ENCODE measurements around the gene PRDM2. TPM values are rescaled to one million over a fixed set of nuclear protein-coding genes. Genes with fewer than 3 reads are reported as not detected.

PRDM2 gene
- total RNA-seq, 1 donor from 2014 or later, result 44.3 TPM

GRCh38 chr1:13820055-13820454 is 120.1 kb downstream of the PRDM2 start:
- peaks cover 4% of the 10 kb centered on the region for H3K36me3 Mint-ChIP-seq (ENCODE audit: insufficient read depth)
- H3K27me3 Mint-ChIP-seq, result no peaks in the 10 kb centered on the region
- no peaks in the 10 kb centered on the region for H3K4me1 Mint-ChIP-seq (ENCODE audit: low read depth)
- H3K4me3 Mint-ChIP-seq (ENCODE audit: low read depth), result no peak overlapping the region
- no peak overlapping the region for H3K27ac Mint-ChIP-seq
- DNase-seq (ENCODE audit: low spot score, unreplicated experiment), result no peak
- no peaks in the 10 kb centered on the region for H3K9me3 Mint-ChIP-seq (ENCODE audit: low read depth)
- TF ChIP-seq CTCF (IDR thresholded peaks at IDR 0.05; ENCODE audit: unreplicated experiment), result no peak

- H3K36me3 Mint-ChIP-seq (ENCODE audit: insufficient read depth), result peaks cover 4% of the 10 kb centered on the region
- H3K4me1 Mint-ChIP-seq (ENCODE audit: low read depth), result no peaks in the 10 kb centered on the region
- H3K9me3 Mint-ChIP-seq (ENCODE audit: low read depth), result no peaks in the 10 kb centered on the region
- no peaks in the 10 kb centered on the region for H3K27me3 Mint-ChIP-seq
- no peak overlapping the region for H3K4me3 Mint-ChIP-seq (ENCODE audit: low read depth)
- H3K27ac Mint-ChIP-seq, result no peak overlapping the region
- TF ChIP-seq CTCF (IDR thresholded peaks at IDR 0.05; ENCODE audit: unreplicated experiment), result no peak
- no peak for DNase-seq (ENCODE audit: low spot score, unreplicated experiment)
These were observed 120.5 kb downstream of the PRDM2 start for GRCh38 chr1:13820456-13820855.

- H3K9me3 Mint-ChIP-seq (ENCODE audit: low read depth), result no peaks in the 10 kb centered on the region
- TF ChIP-seq CTCF (IDR thresholded peaks at IDR 0.05; ENCODE audit: unreplicated experiment), result no peak
- H3K27ac Mint-ChIP-seq, result no peak overlapping the region
- H3K4me1 Mint-ChIP-seq (ENCODE audit: low read depth), result no peaks in the 10 kb centered on the region
- peaks cover 9% of the 10 kb centered on the region for H3K36me3 Mint-ChIP-seq (ENCODE audit: insufficient read depth)
- DNase-seq (ENCODE audit: low spot score, unreplicated experiment), result no peak
- H3K27me3 Mint-ChIP-seq, result peaks cover 3% of the 10 kb centered on the region
- no peak overlapping the region for H3K4me3 Mint-ChIP-seq (ENCODE audit: low read depth)
These were observed 123.3 kb downstream of the PRDM2 start for GRCh38 chr1:13823126-13823880.

DNA sequence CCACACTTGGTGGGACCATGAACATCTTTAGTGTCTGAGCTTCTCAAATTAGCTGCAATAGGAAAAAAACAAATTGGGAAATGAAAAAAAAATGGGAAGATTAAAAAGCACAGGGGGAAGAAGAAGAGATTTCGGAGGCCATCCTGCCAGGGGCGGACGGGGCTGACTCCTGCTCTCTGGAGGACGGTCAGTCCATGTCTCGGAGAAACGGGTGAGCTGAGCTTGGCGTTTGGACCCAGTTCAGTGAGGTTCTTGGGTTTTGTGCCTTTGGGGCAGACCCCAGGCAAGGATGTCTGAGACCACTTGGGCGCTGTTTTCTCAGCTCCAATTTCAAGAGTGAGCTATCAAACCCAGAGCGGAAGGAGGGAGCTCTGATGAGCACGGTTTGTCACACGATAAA is 123.9 kb downstream of the PRDM2 start:
- Mint-ChIP-seq H3K4me3 (ENCODE audit: low read depth) (no peak overlapping the region), H3K27ac (no peak overlapping the region), H3K4me1 (ENCODE audit: low read depth) (peaks cover under 1% of the 10 kb centered on the region), H3K9me3 (ENCODE audit: low read depth) (no peaks in the 10 kb centered on the region), H3K27me3 (peaks cover 7% of the 10 kb centered on the region), H3K36me3 (ENCODE audit: insufficient read depth) (peaks cover 9% of the 10 kb centered on the region)
- no peak for DNase-seq (ENCODE audit: low spot score, unreplicated experiment)
- no peak for TF ChIP-seq CTCF (IDR thresholded peaks at IDR 0.05; ENCODE audit: unreplicated experiment)

- no peak for TF ChIP-seq CTCF (IDR thresholded peaks at IDR 0.05; ENCODE audit: unreplicated experiment)
- Mint-ChIP-seq H3K9me3 (ENCODE audit: low read depth) (no peaks in the 10 kb centered on the region), H3K27ac (no peak overlapping the region), H3K4me1 (ENCODE audit: low read depth) (peaks cover 3% of the 10 kb centered on the region), H3K27me3 (peaks cover 7% of the 10 kb centered on the region), H3K36me3 (ENCODE audit: insufficient read depth) (peaks cover 9% of the 10 kb centered on the region), H3K4me3 (ENCODE audit: low read depth) (no peak overlapping the region)
- no peak for DNase-seq (ENCODE audit: low spot score, unreplicated experiment)
These were observed 124.6 kb downstream of the PRDM2 start for GRCh38 chr1:13824626-13825025.
